ENCODE measurements around the gene MYEOV.

MYEOV gene

GRCh38 chr11:69293819-69294505 is at the start of gene MYEOV:
Gene MYEOV, plus strand, starts transcription at chr11:69294155. Its CDS starts 1,200 bp downstream, at chr11:69295355.
- no peak for DNase-seq

- DNase-seq = no peak
These were observed 49.7 kb upstream of the MYEOV start for GRCh38 chr11:69244266-69244665.

- no peak for DNase-seq
These were observed 48.9 kb upstream of the MYEOV start for GRCh38 chr11:69245041-69245440.

- no peak for DNase-seq
These were observed 48.2 kb upstream of the MYEOV start for GRCh38 chr11:69245491-69246345.

GRCh38 chr11:69249311-69250185 is 44.4 kb upstream of the MYEOV start:
- DNase-seq = no peak

- DNase-seq = peak; percentile 6
These were observed 43.5 kb upstream of the MYEOV start for GRCh38 chr11:69250186-69251056.

- DNase-seq = no peak
These were observed 42.9 kb upstream of the MYEOV start for GRCh38 chr11:69251057-69251393.

- DNase-seq = no peak
These were observed 42.1 kb upstream of the MYEOV start for GRCh38 chr11:69251639-69252489.

- no peak for DNase-seq
These were observed 41.5 kb upstream of the MYEOV start for GRCh38 chr11:69252490-69252837.

GRCh38 chr11:69253028-69253427 is 40.9 kb upstream of the MYEOV start:
- no peak for DNase-seq

- no peak for DNase-seq
These were observed 36.8 kb upstream of the MYEOV start for GRCh38 chr11:69257134-69257533.

- no peak for DNase-seq
These were observed 35.9 kb upstream of the MYEOV start for GRCh38 chr11:69257838-69258658.

GRCh38 chr11:69259096-69259495 is 34.9 kb upstream of the MYEOV start:
- DNase-seq = no peak

- DNase-seq = no peak
These were observed 33.3 kb upstream of the MYEOV start for GRCh38 chr11:69260622-69261021.

GRCh38 chr11:69261116-69261515 is 32.8 kb upstream of the MYEOV start:
- no peak for DNase-seq

GRCh38 chr11:69262918-69263735 is 30.8 kb upstream of the MYEOV start:
- DNase-seq = no peak

GRCh38 chr11:69263736-69264052 is 30.3 kb upstream of the MYEOV start:
- DNase-seq = no peak

GRCh38 chr11:69264486-69264885 is 29.5 kb upstream of the MYEOV start:
- DNase-seq = no peak

GRCh38 chr11:69265210-69265609 is 28.7 kb upstream of the MYEOV start:
- no peak for DNase-seq

Data from COR-L47 (cell line).